Daoy (cell line): Measurements from ENCODE around the gene JAK3. TPM values are rescaled to one million over a fixed set of nuclear protein-coding genes. Genes with fewer than 3 reads are reported as not detected.
A peak's percentile ranks its signal among the peaks of the same experiment; 100 is the strongest.

Source experiments
- DNase-seq: peaks from one replicate; pipeline ENCODE4 v3.0.0-alpha.2; 2015; ENCODE audit warnings: low read depth
- total RNA-seq: library from RNA; depleted of rRNA; stranded (reverse); fragments of >200 nt; shearing (Covaris generic); gene quantifications from 2 replicates; pipeline ENCODE4 v1.2.3, GENCODE V29; 2014

Gene JAK3
- total RNA-seq, 1 experiment from 2014 or later, result 0.06 TPM

DNA sequence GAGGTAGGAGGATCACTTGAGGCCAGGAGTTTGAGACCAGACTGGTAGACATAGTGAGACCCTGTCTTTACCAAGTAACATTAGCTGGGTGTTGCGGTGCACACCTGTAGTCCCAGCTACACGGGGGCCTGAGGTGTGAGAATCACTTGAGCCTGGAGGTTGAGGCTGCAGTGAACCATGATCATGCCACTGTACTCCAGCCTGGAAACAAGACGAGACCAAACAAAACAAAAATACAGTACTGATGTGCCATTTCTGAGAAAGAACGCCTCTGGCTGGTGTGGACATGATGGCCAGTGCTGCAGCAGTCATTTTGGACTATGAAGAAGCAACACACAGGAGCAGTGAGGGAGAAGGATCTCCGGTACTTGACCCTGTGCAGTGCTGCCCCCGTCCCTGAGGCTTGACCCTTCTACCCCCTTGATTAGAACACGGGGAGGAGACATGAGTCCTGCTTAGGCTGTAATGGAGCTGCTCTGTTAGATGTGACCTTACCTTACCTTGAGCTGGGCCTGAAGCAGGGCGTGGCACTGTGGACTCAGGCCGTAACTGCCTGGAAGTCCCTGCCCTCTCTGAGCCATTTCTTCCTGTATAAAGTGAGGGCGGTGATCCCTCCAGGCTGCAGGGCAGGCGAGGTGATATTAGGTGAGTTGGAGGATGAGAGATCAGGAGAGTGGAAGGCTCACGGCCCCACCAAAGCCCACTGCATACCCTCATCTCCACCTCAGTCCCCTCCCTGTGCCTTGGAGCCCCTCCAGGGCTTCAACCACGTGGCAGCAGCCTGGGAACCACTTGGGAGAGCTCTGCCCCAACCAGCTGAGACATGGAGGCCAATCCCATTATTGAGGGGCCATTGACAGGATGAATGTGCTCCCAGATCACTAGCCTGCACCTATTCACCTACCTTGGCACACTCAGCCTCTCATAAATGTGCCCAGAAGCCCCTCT is 17.9 kb upstream of the JAK3 start:
- peak; percentile 68 for DNase-seq

GRCh38 chr19:17863520-17864182 is 15.9 kb upstream of the JAK3 start:
- no peak for DNase-seq

DNA sequence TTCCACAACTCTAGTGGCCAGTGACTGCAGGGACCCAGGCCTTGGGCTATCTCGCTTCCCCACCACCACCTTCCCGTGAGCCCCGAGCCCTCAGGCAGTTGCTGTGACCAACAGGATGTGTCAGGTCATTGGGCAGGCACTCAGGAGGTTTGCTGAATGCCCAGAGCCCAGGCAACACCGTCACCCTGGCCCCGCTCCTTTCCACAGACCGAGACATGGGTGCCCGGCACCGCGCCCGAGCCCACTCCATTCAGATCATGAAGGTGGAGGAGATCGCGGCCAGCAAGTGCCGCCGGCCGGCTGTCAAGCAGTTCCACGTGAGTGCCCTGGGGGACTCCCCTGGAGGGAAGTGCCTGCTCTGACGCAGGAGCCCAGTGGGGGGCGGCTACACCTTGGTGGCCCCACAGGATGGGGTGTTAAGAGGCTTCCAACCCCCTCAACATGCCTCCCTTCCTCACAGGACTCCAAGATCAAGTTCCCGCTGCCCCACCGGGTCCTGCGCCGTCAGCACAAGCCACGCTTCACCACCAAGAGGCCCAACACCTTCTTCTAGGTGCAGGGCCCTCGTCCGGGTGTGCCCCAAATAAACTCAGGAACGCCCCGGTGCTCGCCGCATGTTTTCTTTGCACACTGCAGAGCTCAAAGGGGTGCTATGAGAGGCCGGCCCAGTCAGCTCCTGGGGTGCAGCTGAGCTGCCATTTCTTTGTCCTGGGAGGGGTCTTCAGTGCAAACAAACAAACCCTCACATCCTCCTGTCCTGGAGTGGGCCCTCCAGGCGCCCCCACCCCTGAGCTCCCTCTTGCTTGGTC is 15.1 kb upstream of the JAK3 start:
- DNase-seq, result no peak

DNA sequence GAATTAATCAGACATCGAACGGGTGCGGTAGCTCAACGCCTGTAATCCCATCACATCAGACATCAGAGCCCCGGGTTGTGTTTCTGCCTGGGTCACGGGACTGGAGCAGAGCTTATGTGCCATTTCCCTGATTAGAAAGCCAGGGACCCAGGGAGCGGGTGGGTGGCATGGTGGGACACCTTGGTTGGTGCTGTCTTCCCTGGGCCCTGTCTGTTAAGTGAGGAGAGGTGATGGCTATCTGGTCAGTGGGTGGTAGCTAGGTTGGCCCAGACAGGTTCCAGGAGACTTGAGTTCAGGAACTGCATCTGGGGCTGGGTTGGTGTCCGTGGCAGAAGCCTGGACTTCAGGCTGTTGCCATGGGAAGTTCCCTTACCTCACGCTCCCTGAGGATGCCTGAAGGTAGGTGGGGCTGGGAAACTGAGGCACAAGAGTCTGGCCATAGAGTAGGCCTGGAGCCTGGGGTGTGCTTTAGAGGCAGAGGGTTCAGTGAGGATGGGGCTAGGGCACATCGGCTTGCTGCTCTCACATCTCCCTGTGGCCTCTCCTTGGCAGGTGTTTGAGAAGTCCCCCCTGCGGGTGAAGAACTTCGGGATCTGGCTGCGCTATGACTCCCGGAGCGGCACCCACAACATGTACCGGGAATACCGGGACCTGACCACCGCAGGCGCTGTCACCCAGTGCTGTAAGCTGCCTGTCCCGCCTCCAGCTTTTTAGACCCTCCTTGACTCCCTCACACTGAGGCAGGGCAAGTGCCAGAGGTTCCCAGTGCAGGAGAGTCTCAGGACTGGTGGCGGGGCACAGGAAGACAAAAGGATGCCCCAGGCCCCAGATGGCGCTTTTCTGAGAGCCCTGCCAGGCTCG is 14.0 kb upstream of the JAK3 start:
- DNase-seq, result no peak

GRCh38 chr19:17860993-17861360 is 13.2 kb upstream of the JAK3 start:
- no peak for DNase-seq

GRCh38 chr19:17860331-17860992 is 12.7 kb upstream of the JAK3 start:
- DNase-seq, result no peak

DNA sequence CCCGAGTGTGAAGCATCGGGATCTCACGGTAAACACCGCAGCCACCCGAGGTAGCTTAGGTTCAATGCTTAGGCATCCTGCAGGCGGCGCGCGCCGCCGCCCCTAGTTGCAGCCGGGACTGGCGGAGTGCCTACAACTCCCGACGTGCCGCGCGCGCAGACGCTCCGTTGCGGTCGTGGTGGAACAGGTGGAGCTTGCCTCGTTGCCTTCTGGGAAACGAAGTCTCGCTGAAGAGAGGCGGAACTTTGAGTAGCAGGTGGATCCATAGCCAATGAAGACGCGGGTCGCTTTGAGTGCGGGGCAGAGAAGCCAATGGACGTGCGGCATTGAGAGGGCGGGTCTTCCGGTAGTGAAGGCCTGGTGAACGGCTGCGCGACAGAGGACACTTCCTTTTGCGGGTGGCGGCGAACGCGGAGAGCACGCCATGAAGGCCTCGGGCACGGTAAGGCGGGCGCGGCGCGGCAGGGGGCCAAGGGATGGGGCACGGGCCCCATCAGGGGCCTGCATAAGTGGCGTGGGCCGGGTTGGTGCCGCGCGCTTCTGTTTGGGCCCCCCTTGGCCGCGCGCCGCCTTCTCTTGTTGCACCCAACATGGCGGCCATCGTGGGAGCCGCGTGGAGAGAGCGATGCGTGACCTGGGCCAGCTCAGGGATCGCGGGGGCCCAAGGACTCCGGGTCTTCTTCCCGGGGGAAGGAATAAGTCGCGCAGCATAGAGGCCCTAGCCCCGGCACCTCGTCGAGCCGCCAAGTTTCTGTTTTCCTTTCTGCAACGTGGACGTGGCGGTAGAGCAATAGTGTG is 11.9 kb upstream of the JAK3 start, which contains the start of gene RPL18A:
Gene RPL18A, plus strand, starts transcription at position 378 of the 798 bp plus-strand sequence. Its CDS starts 47 bp downstream, at position 425.
- peak; percentile 100 for DNase-seq

- peak; percentile 86 for DNase-seq
Observed at GRCh38 chr19:17855280-17856152, 7.7 kb upstream of the JAK3 start.

DNA sequence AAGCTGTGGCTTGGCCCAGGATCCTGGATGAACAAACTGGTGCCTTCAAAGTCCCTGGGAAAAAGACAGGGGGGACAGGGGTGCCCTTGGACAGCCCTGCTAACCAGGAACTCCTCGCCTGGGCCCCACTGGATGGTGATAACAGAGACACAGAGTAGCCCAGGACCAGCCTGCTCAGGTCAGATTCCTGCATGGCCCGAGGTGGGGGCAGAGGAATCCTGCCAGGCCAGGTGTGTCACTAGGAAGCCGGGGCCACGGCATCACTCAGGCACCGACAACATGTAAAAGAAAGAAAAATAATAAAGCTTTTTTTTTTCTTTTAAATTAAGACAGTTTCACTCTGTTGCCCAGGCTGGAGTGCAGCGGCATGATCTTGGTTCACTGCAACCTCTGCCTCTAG is 6.3 kb upstream of the JAK3 start:
- no peak for DNase-seq

DNA sequence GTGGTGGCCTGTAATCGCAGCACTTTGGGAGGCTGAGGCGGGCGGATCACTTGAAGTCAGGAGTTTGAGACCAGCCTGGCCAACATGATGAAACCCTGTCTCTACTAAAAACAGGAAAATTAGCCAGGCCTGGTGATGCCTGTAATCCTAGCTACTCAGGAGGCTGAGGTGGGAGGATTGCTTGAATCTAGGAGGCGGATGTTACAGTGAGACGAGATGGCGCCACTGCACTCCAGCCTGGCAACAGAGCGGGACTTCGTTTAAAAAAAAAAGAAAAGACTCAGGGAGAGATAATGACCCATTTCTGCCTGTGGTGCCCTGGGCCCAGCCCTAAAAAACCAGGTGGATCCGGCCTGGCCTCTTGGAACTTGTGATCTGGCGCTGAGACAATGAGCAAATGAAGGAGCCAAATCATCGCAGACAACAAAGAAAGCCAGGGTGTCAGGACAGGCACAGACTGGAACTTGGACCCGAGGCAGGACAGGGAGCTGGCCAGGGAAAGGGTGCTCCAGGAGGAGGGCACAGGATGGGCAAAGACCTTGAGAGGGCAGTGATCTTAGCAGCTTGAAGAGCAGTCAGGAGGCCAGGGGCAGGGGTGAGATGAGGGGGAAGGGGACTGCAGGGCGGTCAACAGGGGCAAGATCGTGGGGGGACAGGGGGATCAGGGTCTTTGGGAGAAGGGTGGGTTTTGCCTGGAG is 962 bp upstream of the JAK3 start:
- no peak for DNase-seq

- no peak for DNase-seq
Observed at GRCh38 chr19:17846146-17846545, 1.6 kb downstream of the JAK3 start.

- no peak for DNase-seq
Observed at GRCh38 chr19:17843908-17844490, 3.8 kb downstream of the JAK3 start.

DNA sequence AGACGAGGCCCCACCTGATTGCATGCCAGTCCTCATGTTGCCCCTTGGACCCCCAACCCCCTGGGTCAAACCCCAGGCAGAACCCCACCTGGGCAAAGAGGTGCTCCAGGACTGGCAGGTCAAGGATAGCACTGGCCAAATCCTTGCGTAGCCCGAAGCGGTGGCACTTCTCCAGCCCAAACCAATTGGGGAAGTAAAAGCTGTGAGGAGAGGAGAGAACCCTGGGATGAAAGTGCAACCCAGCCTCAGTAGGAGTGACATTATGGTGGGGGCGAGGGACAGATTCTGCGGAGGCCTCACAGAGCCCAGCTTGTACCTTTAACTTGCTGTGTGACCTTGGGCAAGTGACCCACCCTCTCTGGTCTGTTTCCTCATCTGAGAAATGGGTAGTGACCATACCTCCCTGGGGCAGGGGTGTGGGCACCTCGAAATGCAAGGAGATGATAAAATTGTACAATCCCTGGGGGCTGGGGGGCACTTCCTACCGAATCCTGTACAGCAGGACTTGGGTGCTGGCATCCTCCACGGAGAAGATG is 4.4 kb downstream of the JAK3 start:
- no peak for DNase-seq

- no peak for DNase-seq
Observed at GRCh38 chr19:17842663-17843291, 5.0 kb downstream of the JAK3 start.

- DNase-seq, result peak; percentile 88
Observed at GRCh38 chr19:17841810-17842662, 5.7 kb downstream of the JAK3 start.

GRCh38 chr19:17841371-17841809 is 6.4 kb downstream of the JAK3 start:
- no peak for DNase-seq
